Activated T-cell treated with anti-CD3 and anti-CD28 coated beads for 48 hours (primary cell): ENCODE measurements around the gene QSOX2.

ENCODE experiments used
- DNase-seq: peaks from one replicate; pipeline ENCODE4 v3.0.0-alpha.2; 2020; ENCODE audit warnings: low read depth

The QSOX2 gene

DNA sequence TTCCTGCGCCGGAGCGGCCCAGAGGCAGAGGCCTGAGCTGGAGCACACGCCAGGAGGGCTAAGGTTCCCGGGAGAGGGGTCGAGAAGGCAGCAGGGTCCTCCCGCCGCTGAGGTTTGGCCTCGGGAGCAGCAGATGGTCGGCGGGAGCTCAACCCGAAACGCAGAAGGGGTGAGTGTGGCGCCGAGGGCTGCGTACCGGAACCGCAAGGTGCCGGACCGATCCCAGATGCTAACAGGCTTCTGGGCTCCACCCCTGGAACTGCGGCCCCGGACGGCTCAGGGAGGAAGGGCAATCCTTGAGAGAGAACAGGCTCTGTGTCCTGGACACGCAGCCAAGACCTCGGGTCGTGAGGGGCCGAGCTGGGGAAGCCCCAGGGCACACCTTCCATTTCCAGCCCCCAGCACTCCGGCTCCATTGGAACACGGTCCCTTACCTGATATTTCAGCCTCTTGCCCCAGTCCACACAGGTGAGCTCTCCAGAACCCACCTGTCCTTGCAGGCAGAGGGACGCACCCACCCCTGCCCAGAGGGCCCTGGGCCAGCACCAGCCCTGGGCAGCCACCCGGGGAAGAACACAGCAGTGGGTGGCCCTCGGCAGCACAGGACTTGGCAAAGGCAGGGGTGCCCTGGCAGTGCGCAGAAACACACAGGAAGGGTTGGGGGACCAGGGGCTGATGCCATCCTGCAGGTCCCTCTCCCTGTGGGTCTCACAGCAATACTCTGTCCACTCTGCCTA, 42.0 kb downstream of the QSOX2 start:
- DNase-seq: no peak

DNA sequence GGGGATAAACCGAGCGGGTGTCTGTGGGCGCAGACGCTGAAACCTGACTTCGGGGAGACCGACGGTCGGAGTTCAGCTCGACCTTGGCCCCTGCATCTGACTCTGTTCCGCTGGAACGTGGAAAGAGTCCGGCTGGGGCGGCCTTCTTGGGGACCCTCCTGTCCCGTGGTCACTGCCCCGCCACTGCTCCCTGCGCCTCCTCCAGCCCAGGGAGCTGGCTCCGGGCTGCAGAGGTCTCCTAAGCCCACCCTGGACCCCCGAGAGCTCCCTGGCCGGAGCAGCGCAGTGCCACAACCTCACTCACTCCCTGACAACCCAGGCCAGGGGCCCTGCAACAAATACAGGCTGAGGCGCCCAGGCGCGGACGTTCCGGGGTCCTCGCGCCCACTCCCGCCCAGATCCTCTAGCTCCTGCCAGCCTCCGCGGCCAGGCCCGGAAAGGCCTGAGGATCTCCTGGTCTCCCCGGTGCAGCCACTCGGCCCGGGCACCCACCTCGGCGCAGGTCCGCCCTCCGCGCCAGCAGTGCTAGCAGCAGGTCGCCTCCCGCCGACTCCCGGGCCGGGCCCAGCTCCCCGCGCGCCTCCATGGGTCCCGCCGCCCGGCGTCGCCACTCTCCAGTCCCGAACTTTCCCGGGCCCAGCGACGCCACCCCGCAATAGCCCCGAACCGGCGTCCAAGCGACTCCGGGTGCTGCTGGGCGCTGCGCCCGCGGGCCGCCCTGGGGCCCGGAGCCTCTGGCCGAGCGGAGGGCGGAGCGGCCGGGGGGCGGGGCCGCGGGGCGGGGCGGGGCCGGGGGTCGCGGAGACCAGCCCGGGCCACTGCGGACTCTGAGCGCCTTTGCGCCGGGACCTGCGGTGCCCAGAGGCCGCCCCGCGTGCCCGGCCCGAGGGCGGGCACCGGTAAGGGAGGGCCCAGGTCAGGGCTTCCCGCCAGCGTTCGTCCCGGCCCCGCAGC, 42.9 kb downstream of the QSOX2 start:
- no peak for DNase-seq

- DNase-seq: no peak
These were observed 43.8 kb downstream of the QSOX2 start for GRCh38 chr9:136201609-136202453.

DNA sequence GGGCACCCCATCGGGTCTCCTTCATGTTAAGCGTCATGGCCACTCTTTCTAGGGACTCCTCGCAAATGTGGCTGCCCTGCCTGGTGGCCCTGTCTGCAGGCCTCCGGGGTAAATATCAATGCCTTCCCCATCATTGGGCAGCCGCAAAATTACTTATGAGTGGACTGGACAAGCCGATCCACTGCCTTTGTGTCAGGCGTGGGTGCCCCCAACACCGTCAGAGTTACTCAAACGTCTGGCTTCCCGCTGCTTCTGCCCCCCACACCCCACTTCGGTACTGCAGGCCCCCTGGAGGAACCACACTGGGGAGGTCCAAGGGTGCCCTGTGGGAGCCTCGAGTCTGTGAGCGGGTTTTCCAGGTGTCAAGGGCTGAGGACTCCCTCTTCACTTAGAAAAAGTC, 44.4 kb downstream of the QSOX2 start:
- no peak for DNase-seq

DNA sequence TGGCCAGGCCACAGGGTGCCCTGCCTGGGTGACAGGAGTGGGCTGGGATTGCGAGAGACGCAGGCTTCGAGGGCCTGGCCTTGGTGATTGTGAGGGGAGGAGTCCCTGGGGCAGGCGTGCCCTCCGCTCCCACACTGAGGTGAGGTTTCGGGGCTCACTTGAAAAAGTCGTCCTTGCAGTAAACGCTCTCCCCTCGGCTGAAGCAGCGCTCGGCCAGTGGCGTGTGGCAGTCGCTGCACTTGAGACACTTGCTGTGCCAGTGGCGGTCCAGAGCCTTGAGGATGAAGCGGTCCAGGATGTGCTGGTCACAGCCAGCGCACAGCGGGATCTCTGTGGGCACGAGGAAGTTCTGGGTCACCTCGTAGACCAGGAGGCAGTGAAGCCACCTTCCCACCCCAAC, 45.2 kb downstream of the QSOX2 start:
- DNase-seq: no peak

DNA sequence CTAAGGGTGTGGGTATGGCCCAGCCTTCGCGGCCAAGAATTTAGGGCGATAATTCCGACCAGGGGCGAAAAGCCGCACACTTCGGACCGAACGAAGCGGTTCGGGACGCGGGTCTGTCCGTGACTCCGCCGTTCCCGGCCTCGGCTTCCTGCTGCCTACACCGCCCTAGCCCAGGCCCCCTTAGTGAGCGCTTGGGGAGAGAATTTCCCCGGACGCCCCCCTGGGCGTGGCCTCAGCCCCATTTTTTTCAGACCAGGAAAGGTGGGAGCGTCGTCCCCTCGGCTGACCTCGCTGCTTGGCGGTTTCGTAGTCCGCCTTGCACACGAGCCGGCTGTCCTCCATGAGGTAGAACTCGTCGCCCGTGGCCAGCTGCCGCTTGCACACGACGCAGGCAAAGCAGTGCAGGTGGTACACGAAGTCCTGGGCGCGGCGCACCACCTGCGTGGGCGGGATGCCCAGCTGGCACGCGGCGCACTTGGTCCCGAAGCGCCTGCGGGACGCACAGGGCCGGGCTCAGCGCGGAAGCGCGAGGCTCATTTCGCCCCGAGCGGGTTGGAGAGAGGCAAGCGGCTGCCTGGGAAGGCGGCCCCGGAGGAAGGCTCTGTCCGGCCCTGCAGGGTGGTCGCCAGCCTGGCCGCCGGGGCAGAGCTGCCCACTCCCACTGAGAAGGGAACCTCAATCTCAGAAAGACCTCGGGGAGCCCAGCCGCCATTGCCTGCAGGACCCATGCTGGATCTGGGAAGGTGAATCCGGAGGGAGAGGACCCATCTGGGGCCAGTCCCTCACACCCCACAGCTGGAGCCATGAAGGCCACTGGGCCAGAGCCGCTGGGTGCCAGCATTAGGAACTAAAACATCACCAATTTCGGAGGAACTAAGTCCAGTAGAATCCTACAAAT, 46.0 kb downstream of the QSOX2 start:
- no peak for DNase-seq

DNA sequence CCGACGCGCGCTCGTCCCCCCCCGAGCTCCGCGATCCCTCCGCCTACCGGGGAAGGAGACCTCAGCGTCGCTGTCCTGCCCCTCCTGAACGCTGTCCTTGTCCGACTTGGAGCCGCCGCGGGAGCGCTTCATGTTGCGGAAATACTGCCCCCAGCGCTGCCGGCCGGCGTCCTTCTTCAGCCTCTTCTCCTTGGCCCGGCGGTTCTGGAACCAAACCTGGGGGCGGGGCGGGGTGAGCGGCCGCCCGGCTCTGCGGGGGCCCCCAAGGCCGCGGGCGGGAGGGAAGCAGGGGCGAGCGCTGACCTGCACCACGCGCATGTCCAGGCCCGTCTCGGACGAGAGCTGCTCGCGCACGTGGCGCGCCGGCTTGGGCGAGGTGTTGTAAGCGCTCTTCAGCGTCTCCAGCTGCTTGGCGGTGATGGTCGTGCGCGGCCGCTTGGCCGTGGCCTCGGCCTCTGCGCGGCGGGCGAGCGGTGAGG, 47.0 kb downstream of the QSOX2 start:
- no peak for DNase-seq

DNA sequence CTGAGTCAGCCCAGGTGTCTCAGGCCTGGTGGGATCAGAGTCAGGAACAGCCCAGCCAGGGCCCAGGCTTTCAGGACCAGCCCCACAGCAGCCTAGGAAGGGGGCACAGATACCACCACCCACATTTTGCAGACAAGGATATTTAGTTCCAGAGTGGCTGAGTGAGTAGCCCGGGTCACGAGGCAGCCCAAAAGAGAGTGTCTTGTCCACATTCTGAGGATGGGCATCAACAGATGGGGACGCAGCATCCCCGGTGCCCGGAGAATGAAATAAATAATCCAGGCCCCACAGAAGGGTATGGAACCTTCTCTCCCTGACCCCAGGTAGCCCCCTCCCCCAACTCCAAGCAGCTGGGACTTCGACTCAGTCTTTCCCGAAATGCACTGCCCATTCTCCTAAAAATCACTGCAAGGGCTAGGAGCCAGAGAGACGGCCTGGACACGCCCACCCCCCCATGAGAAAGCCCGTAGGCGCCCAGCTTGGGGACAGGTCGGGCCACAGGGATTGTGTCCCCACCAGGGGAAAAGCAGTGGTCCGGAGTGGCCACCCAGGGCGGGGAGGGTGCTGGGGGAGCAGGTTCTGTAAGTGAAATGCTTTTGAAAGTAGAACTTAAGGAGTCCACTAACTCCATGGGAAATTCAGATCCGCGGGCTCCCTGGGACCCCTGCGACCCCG, 47.5 kb downstream of the QSOX2 start:
- DNase-seq: no peak

- no peak for DNase-seq
These were observed 48.3 kb downstream of the QSOX2 start for GRCh38 chr9:136197084-136197875.

DNA sequence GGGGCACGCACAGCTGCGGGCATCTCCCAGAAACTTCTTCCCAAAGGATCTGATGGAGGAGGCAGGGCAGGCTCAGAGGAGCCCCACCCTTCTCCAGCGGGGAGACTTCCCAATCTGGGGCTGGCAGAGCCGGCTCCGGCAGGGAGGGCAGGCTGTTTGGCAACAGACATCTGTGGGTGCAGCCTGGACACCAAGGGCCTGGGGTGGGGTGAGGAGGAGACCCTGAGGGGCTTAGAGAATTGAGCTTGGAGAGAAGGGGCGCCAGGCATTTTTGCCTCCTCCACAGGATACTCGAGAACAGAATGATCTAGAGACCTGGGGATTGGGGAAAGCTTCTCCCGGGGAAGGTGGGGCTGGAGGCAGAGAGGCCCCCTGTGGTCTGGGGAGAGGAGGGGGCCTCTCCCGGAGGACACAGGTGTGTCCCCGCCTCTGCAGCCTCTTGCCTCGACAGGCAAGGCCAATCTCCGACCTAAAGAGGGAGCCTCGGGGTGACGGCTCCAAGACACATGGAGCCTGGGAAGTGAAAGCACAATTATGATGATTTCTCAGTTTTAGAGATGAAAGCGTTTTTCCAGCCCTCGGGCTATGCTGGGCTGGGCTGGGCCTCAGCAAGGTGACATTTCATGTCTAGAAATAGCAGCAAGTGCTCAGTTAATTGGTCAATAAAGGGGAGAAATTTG, 49.1 kb downstream of the QSOX2 start:
- no peak for DNase-seq

DNA sequence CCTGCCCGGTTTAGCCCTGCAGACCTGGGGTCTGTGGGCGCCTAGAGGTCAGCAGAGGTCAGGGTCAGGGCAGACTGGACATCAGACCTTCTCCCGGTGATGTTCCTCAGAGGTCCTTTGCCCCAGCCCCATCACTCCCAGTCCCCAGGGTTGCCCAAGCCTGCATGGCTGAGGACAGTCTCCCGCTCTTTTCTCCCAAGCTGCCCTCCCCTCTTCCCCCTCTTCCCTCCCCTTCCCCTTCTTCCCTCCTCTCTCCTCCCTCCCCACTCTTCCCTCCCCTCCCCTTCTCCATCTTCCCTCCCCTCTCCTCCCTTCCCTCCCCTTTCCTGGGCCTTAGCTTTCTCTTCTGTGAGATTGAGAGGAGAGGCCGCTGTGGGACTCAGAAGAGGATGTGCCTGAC, 51.1 kb downstream of the QSOX2 start:
- no peak for DNase-seq

DNA sequence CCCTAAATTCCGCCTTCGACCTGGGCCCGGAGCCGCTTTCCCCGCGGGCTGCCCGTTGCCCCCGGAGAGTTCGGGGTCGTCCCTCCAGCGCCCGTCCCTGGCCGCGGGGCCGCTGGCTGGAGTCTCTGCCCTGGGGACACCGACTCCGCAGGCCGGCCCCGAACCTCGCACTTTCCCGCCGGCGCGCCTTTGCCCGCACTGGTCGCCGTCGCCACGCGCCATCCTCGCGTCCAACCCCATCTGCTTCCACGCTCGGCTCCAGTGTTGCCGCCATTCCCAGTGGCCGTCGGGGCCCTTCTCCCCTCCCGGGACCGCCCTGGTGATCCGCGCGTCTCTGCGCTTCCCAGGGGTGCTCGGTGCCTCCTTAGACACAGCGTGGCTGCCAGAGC, 51.7 kb downstream of the QSOX2 start:
- no peak for DNase-seq

DNA sequence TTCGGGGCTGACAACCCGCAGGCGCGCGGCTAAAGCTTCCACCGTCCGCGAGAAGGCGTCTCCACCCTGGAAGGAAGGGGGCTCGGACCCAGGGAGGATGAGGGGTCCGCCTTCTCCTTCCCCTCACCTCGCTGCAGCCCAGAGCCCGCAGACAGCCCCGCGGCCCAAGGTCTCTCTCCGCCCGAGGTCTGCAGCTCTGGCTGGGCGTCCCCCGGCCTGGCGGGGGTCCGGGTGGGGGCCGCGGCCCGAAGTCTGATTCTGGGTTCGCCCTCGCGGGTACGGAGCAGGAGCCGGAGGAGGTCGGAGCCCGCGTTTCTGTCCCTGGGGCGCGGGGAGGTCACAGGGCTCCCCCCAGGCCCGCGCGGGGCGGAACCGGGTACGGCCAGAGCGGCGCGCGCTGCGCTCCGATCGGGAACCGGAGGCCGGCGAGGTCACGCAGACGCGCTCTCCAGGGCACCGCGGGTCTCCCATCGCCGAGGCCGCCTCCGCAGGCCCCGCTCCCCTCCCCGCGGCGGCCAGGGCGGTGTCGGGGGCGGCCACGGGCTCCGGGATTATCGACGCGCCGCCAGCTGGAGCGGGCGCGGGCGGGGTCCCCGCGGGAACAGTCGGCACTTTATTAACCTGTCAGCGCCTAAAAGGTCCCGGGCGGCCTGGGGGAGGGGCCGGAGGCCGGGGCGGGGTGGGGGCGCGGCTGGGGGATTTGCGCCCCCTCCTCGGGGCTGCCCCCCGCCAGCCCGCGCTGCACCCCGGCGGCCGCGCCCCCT, 52.3 kb downstream of the QSOX2 start:
- no peak for DNase-seq

DNA sequence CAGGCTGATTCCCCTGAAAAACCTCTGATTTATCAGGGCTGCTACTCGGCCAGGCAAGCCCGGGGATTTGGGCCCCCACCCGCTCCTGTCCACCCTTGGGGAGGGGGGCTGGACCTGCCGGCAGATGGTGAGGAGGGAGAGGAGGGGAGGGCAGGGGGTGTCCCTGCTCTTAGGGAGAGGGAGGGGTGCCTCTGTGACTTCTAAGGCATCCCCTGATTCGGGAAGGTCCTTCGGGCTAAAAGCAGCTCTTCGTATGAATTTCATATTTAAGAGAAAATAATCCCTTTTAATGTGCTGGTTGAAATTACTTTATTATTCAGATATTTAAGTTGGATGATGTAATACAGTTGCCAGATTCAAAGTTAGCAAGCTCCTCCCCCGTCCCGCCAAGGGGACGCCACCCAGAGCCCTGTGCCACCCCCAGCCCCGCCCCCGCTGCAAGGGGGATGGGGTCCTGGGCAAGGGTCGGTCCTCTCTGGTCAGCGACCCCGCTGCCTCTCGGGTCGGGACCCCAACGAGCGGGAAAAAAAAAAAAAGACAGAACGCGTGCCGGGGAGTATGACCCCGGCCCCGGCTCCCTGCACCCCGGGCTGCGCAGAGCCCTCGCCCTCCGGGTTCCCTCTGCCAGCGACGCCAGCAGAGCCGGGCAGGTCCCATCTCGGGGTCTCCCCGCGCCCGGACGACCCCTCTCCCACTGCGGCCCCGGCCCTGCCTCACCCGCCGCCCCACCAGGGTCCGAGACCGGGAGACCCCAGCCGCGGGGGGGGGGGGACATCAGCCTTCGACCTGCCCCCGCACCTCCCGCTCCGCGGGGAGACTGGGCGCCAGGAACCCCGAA, 53.1 kb downstream of the QSOX2 start:
- DNase-seq: no peak

DNA sequence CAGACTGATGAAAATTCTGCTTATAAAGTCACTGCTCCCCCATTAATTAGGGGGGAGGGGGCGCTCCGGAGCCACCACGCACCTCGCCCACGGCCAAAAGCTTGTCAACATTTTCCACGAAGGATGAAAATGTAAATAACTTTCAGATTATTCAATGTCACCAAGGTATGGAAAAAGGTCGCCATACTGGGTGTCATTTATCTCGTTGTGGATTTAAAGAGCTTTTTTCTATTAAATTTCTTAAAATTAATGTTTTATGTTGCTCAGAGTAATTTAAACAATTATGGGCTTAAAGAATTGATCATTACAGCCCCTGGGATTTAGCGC, 53.7 kb downstream of the QSOX2 start:
- no peak for DNase-seq

GRCh38 chr9:136191099-136191959, 54.3 kb downstream of the QSOX2 start:
- no peak for DNase-seq

DNA sequence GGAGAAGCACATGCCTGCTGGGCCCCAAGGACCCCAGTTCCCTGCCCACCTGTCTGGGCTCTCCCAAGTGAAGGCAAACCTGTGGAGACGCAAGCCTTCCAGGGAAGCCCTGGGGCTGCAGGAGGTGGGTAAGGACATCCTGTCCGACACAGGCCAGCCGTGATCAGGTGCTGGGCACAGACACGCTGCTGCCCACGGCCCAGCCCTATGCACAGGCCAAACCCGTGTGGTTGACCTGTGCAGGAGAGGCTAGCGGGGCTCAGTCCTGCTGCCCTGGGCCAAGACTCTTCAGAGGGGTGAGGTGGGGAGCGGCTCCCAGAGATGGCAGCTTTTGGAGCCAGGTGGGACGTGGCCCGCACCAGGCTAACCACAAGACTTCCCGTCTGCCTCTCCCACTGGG, 55.0 kb downstream of the QSOX2 start:
- no peak for DNase-seq
